GM04504 (cell line): ENCODE data around the gene DPM3.

Experiments
- DNase-seq: peaks from one replicate; pipeline ENCODE4 v3.0.0-alpha.2; 2012; ENCODE audit warnings: low read depth

The DPM3 gene

DNA sequence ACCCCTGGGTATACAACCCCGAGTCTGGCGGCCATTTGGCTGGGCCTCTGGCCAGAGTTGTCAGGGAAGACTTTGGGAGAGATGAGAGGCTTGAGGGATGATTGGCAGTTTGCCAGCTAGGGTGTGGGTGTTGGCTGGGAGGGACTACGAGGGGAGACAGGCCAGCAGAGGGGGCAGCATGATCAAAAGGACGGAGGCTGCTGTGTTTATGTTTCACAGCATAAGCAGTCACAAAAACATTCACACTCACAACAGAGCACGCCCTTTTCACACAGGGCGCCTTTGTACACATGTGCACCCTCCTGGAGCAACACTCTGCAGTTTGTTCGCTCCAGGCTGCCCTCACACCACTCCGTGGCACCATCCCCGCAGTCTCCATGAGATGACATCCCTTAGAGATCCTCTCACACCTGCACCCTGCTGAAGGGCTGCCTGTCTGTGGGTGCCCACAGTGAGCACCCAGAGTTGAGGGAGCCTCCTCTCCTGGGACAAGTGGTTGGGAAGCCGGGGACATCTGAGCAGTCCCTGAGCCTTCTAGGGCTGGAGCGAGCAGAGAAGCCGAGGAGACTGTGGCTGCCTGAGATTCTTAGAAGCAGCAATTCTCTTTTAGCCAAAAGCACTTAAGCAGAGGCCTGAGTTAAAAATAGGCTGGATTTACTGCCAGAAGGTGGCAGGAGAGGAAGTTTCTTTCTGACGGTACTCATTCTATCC is 46.3 kb downstream of the DPM3 start:
- peak; percentile 19 for DNase-seq

DNA sequence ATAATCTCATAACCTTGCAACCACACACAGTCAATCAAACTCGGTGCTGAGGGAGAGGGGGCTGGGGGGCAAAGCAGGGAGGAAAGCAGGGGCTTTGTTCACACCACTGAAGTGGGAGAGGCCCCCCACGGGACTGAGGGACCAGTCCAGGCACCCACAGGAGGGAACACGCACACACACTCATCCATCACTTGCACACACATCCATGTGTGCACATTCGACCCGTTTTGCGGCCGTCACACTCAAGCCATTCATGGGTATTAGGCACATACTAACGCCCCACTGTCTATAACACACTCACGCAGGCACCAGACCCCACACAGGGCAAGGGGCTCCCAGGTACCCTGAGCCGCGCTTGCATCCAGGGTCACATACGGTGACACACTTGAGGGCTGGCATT is 47.7 kb downstream of the DPM3 start:
- DNase-seq = no peak

GRCh38 chr1:155092131-155092530 is 48.2 kb downstream of the DPM3 start:
- no peak for DNase-seq

GRCh38 chr1:155091071-155092051 is 49.0 kb downstream of the DPM3 start:
- DNase-seq = peak; percentile 11
